Lower lobe of right lung (tissue), 2 donors: ENCODE data around the gene UBAC2. TPM values are rescaled to one million over a fixed set of nuclear protein-coding genes. Genes with fewer than 3 reads are reported as not detected.

Source experiments
- ATAC-seq, 2 donors: fragments of 200-7000 bp; cut with Tn5 transposase; one replicate each; pipeline ENCODE4 v1.9.1; 2020 to 2022; ENCODE audit warnings: mild to moderate bottlenecking in 2 of 2, moderate library complexity in 2 of 2
- DNase-seq: peaks from one replicate; pipeline ENCODE4 v3.0.0-alpha.2; 2020
- H3K27ac ChIP-seq: fragments of 200-600 bp; one replicate; pipeline ENCODE4 v1.8.0; 2022
- H3K27me3 ChIP-seq: fragments of 200-600 bp; one replicate; pipeline ENCODE4 v1.8.0; 2022; ENCODE audit warnings: low read depth
- H3K36me3 ChIP-seq: fragments of 200-600 bp; one replicate; pipeline ENCODE4 v1.8.0; 2022; ENCODE audit warnings: mild to moderate bottlenecking
- H3K4me1 ChIP-seq: fragments of 200-600 bp; one replicate; pipeline ENCODE4 v1.8.0; 2022
- H3K4me3 ChIP-seq: fragments of 200-600 bp; one replicate; pipeline ENCODE4 v1.8.0; 2022; ENCODE audit warnings: mild to moderate bottlenecking
- H3K9me3 ChIP-seq: fragments of 200-600 bp; one replicate; pipeline ENCODE4 v1.8.0; 2022
- CTCF ChIP-seq: fragments of 200-600 bp; IDR thresholded peaks from one replicate; pipeline ENCODE4 v1.8.0; 2022; ENCODE audit warnings: antibody characterized with exemption, mild to moderate bottlenecking
- intact Hi-C: fragments of 100-400 bp; cut with DNase I; formaldehyde crosslinking; loops from one replicate; pipeline ENCODE4 v1.11.0; 2022
- total RNA-seq: library from RNA; stranded (reverse); fragmentation: NEBNext Ultra II Directional; extraction: Animal tissue kit (Norgen Biotek cat#: 25700); gene quantifications from one replicate; pipeline ENCODE4 v1.2.1, GENCODE V29; 2021
- donor health status: DM: no; HTN: yes; CAD: no; lungs with severe emphysema.

UBAC2 gene
- total RNA-seq, 1 donor from 2014 or later, result 44.5 TPM

- ATAC-seq (no peak), DNase-seq (no peak)
- H3K27me3 ChIP-seq, result no peaks in the 10 kb centered on the region
- H3K4me3 ChIP-seq, result no peak overlapping the region
- H3K9me3 ChIP-seq, result no peaks in the 10 kb centered on the region
- TF ChIP-seq CTCF, result no peak
- peaks cover 12% of the 10 kb centered on the region for H3K4me1 ChIP-seq
- no peaks in the 10 kb centered on the region for H3K36me3 ChIP-seq
- no peak overlapping the region for H3K27ac ChIP-seq
- intact Hi-C loops, result no loop called here
These were observed 96.7 kb downstream of the UBAC2 start for GRCh38 chr13:99297331-99297730.

DNA sequence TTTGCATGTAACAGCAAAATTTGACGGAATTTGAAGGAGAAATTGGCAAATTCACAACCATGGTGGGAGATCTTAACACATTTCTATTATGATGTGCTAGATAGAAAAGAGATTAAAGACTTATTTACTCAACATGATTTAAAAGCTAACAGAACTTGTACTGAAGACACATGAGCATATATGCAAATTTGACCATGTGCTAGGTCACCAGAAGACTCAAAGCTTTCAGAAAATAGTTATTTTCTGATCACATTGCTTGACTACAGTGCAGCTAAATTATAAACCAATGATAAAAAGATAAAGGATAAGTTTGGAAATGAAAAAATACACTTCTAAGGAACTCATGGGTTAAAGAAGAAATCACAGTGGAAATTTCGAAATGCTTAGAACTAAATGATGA, 97.4 kb downstream of the UBAC2 start:
- intact Hi-C loops, result no loop called here
- Histone ChIP-seq H3K4me3 (no peak overlapping the region), H3K27me3 (no peaks in the 10 kb centered on the region), H3K36me3 (no peaks in the 10 kb centered on the region), H3K4me1 (peaks cover 12% of the 10 kb centered on the region), H3K9me3 (no peaks in the 10 kb centered on the region), H3K27ac (no peak overlapping the region)
- ATAC-seq, result no peak
- TF ChIP-seq CTCF, result no peak
- no peak for DNase-seq

GRCh38 chr13:99299256-99299919, 98.7 kb downstream of the UBAC2 start:
- peaks cover 15% of the 10 kb centered on the region for H3K4me1 ChIP-seq
- DNase-seq, result no peak
- ATAC-seq, result no peak
- intact Hi-C loops, result no loop called here
- H3K4me3 ChIP-seq, result no peak overlapping the region
- no peak overlapping the region for H3K27ac ChIP-seq
- no peaks in the 10 kb centered on the region for H3K9me3 ChIP-seq
- H3K36me3 ChIP-seq, result no peaks in the 10 kb centered on the region
- H3K27me3 ChIP-seq, result no peaks in the 10 kb centered on the region
- no peak for TF ChIP-seq CTCF

DNA sequence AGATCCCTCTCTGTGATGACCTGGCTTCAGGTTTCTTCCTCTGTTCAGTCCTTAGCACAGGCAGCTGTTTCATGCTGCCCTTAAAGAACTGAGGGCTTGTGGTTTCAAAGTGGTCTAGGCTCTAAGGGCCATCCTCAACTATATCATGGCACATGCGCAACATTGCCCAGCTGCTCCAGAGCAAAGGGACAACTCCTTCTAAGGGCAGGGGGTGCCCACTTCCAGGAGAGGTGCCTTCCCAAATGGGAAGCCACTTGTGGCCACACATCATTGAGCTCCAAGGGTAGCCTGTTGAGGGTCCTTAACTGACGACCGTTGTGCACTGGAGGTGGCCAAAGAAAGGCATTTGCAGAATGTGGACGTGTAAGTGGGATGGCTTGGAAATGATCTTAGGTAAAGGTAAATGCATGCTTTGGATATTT, 99.3 kb downstream of the UBAC2 start:
- ATAC-seq, result no peak
- H3K36me3 ChIP-seq, result no peaks in the 10 kb centered on the region
- H3K4me1 ChIP-seq, result peaks cover 15% of the 10 kb centered on the region
- no peaks in the 10 kb centered on the region for H3K27me3 ChIP-seq
- TF ChIP-seq CTCF, result no peak
- DNase-seq, result no peak
- no peak overlapping the region for H3K27ac ChIP-seq
- no peaks in the 10 kb centered on the region for H3K9me3 ChIP-seq
- no peak overlapping the region for H3K4me3 ChIP-seq
- intact Hi-C loops, result no loop called here

GRCh38 chr13:99301056-99301838, 100.6 kb downstream of the UBAC2 start:
- Histone ChIP-seq H3K4me1 (peaks cover 4% of the 10 kb centered on the region), H3K36me3 (no peaks in the 10 kb centered on the region), H3K9me3 (no peaks in the 10 kb centered on the region), H3K27ac (no peak overlapping the region), H3K27me3 (no peaks in the 10 kb centered on the region), H3K4me3 (no peak overlapping the region)
- ATAC-seq (no peak), DNase-seq (no peak)
- no peak for TF ChIP-seq CTCF
- intact Hi-C loops, result no loop called here
